ENCODE measurements around the gene RAD51D. TPM values are rescaled to one million over a fixed set of nuclear protein-coding genes. Genes with fewer than 3 reads are reported as not detected.

Gene RAD51D
- total RNA-seq, 4 donors from 2014 or later, result 6.4 to 16.1 (median 9.9) TPM

DNA sequence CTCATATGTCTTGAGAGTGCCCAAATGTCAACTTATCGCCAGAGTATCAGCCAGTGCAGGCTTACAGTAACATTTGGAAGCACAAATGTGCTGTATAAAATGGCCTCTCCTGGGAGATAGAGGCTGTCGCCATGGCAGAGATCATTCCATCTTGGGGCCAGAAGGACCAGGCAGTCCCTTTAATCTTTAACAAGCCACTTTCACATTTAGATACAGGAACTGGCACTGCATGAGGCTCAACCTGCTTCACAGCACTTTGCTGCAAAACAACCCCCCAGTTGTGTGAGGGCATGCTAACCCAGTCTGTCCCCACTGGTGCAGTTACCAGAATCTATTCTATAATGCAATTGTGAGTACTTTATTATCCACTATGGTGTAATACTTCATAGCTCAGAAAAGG lies 51.4 kb downstream of the RAD51D start:
- DNase-seq (ENCODE audit: low spot score) (no peak), ATAC-seq (ENCODE audit: low FRiP score) (no peak)
- TF ChIP-seq, protein P1, sequence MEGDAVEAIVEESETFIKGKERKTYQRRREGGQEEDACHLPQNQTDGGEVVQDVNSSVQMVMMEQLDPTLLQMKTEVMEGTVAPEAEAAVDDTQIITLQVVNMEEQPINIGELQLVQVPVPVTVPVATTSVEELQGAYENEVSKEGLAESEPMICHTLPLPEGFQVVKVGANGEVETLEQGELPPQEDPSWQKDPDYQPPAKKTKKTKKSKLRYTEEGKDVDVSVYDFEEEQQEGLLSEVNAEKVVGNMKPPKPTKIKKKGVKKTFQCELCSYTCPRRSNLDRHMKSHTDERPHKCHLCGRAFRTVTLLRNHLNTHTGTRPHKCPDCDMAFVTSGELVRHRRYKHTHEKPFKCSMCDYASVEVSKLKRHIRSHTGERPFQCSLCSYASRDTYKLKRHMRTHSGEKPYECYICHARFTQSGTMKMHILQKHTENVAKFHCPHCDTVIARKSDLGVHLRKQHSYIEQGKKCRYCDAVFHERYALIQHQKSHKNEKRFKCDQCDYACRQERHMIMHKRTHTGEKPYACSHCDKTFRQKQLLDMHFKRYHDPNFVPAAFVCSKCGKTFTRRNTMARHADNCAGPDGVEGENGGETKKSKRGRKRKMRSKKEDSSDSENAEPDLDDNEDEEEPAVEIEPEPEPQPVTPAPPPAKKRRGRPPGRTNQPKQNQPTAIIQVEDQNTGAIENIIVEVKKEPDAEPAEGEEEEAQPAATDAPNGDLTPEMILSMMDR (IDR thresholded peaks at IDR 0.05), result no peak

- TF ChIP-seq, protein P1 (IDR thresholded peaks at IDR 0.05), result no peak
- DNase-seq (ENCODE audit: low spot score) (no peak), ATAC-seq (ENCODE audit: low FRiP score) (no peak)
Measured at GRCh38 chr17:35065880-35066279, 53.8 kb downstream of the RAD51D start.

DNA sequence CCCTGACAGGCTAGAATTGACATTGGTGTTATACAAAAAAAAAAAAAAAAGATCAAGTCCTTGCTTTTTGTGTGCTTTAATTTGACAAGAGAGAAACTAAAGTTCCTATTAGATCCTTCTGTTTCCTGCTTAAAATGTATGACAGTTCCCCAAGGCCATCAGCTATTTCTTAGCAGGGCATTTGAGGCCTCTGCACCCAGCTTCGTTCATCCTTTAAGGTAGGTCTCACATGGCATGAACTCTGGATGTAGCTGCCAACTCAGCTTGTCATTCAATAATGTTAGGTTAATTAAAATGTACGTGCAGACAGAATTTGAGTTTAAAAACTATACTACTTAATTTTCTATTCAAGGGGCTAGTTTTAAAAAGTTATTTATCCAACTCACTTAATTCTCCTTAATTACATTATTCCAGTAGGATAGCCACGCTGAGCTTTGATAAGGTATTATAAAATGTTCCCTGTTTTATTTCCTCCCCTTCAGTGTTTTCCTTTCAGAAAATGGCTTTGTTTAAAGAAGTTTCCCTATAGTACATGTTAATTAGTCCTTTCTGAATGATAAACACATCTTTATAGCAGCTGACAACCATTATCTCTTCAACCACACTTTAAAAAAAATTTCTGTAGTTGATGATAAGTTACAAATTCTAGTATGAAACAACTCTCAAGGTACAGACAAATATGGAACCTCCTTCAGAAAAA lies 55.0 kb downstream of the RAD51D start:
- no peak for ATAC-seq (ENCODE audit: low FRiP score)
- TF ChIP-seq, protein P1 (IDR thresholded peaks at IDR 0.05), result no peak
- no peak for DNase-seq (ENCODE audit: low spot score)

DNA sequence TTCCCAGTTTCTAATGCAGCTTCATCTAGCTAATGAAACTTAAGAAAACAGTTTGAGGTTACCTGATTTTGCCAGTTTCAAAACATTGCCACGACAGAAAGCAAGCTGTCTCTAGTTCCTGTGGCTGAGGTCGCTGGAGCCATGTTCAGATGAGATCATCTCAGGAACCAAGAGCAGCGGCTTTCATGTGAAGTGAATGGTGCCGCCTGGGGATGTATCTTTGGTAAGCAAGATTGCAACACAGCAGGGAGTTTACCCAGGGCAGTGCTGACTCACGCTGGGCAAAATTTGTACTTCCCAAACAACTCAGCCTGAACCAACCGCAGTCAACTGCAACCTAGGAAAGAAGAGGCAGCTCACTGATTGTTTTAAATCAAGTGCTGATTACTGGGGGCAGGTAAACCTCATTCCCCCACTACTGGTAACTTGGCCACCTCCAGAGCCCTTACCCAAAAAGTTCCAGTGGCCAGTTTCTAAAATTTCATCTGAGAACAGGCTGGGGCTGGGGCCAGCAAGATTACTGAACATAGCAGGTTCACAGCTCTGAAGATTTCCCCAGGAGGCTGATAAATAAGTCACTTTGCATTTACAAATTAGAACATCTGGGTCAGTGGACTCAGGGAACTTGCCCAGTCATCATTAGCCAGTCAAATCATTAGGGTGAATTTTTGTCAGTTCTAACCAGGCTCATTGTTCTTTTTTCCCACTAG lies 56.0 kb downstream of the RAD51D start, which contains the start of gene RFFL:
Gene RFFL, minus strand, starts transcription at position 194 of the 710 bp plus-strand sequence. CDS start 37,154 bp downstream, outside the sequence.
- peak; percentile 97 for ATAC-seq (ENCODE audit: low FRiP score)
- peak; percentile 66 for DNase-seq (ENCODE audit: low spot score)
- TF ChIP-seq, protein P1 (IDR thresholded peaks at IDR 0.05), result no peak

- TF ChIP-seq, protein P1 (IDR thresholded peaks at IDR 0.05), result no peak
- no peak for DNase-seq (ENCODE audit: low spot score)
- no peak for ATAC-seq (ENCODE audit: low FRiP score)
Measured at GRCh38 chr17:35062308-35062707, 57.4 kb downstream of the RAD51D start.

- ATAC-seq (ENCODE audit: low FRiP score) (no peak), DNase-seq (ENCODE audit: low spot score) (no peak)
- TF ChIP-seq, protein P1 (IDR thresholded peaks at IDR 0.05), result no peak
Measured at GRCh38 chr17:35057332-35057915, 62.2 kb downstream of the RAD51D start.
